ENCODE measurements around the gene AGPAT1. TPM values are rescaled to one million over a fixed set of nuclear protein-coding genes. Genes with fewer than 3 reads are reported as not detected.

The AGPAT1 gene
- total RNA-seq, 4 donors from 2014 or later: 17.8 to 28.2 (median 25.6) TPM

- TF ChIP-seq CTCF (IDR thresholded peaks at IDR 0.05; ENCODE audit: low read depth): no peak
Measured at GRCh38 chr6:32187009-32187709, 11.3 kb upstream of the AGPAT1 start.

- no peak for TF ChIP-seq CTCF (IDR thresholded peaks at IDR 0.05; ENCODE audit: low read depth)
Measured at GRCh38 chr6:32184084-32184640, 8.3 kb upstream of the AGPAT1 start, which contains the start of gene AGER. Gene AGER (minus strand): TSS chr6:32184253. CDS start chr6:32184222, 31 bp downstream.

GRCh38 chr6:32183483-32184083 lies 7.7 kb upstream of the AGPAT1 start:
- no peak for TF ChIP-seq CTCF (IDR thresholded peaks at IDR 0.05; ENCODE audit: low read depth)

- TF ChIP-seq CTCF (IDR thresholded peaks at IDR 0.05; ENCODE audit: low read depth): no peak
Measured at GRCh38 chr6:32183030-32183429, 7.1 kb upstream of the AGPAT1 start.

GRCh38 chr6:32182555-32182981 lies 6.7 kb upstream of the AGPAT1 start:
- no peak for TF ChIP-seq CTCF (IDR thresholded peaks at IDR 0.05; ENCODE audit: low read depth)

GRCh38 chr6:32181915-32182529 lies 6.1 kb upstream of the AGPAT1 start:
- no peak for TF ChIP-seq CTCF (IDR thresholded peaks at IDR 0.05; ENCODE audit: low read depth)

GRCh38 chr6:32181148-32181702 lies 5.3 kb upstream of the AGPAT1 start:
- TF ChIP-seq CTCF (IDR thresholded peaks at IDR 0.05; ENCODE audit: low read depth): no peak

All from subcutaneous adipose tissue (tissue), 4 donors.